HG03520 (cell line): Measurements from ENCODE around the gene SEMA6D.

Experiments used
- ATAC-seq: cut with Tn5 transposase; IDR thresholded peaks from one replicate; pipeline ENCODE4 v1.9.1; 2021; ENCODE audit warnings: mild to moderate bottlenecking, moderate library complexity; ENCODE audit not compliant: unreplicated experiment

The SEMA6D gene

DNA sequence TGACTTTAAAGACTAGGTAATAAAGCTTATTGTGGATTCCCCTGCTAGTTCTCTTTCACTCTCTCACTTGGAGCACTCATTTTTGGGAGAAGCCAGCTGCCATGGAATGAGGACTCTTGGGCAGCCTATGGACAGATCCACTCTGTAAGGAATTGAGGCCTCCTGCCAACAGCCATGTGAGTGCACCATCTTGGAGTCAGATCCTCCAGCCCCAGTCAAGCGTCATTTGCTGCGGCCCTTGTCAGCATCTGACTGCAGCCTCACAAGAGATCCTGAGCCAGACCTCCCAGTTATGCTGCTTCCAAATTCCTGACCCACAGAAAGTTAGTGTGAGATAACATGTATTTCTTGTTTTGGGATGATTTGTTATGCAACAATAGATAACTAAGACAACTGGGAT is 101.9 kb downstream of the SEMA6D start:
- no peak for ATAC-seq

DNA sequence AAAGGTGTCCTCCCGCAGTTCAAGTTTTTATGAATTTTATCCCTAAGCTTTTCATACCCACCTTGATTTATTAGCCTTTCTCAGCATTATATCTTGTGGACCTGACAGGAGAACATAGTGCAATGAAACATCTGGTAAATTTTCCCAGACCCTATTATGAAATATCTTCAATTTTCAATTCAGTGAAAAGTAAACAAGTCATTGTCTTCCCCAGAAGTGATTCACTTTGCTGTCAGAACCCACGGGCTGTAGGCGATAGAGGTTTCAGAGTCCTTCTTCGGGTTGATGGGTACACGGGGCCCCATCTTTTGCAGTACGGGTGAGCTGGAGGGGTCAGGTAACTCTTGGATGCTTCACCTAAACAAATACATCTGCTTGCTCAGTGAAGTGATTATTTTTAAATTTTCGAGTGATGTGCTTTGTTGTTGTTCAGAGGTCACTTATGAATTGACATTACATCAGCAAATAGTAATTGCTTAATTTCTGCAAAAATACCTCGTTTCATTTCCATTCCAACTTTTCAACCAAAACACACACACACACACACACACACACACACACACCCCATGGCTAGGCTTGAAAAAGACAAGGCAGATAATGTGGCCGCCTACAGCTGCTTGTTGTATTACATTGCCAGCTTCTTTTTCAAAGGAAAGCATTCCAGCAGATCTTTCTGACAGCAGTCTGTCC is 102.9 kb downstream of the SEMA6D start:
- ATAC-seq, result no peak

GRCh38 chr15:47820747-47821319 is 103.5 kb downstream of the SEMA6D start:
- no peak for ATAC-seq

GRCh38 chr15:47822048-47822447 is 104.7 kb downstream of the SEMA6D start:
- no peak for ATAC-seq
